H1 (cell line): ENCODE results near the gene CCP110. TPM values are rescaled to one million over a fixed set of nuclear protein-coding genes. Genes with fewer than 3 reads are reported as not detected.

Experiments used
- ASH2L ChIP-seq: fragments of 200-600, 300-600 bp; sonication (generic); IDR thresholded peaks from one replicate; pipeline ENCODE4 v1.7.1; 2017; ENCODE audit warnings: low read length
- CREB1 ChIP-seq: IDR thresholded peaks from 2 replicates; pipeline ENCODE4 v1.6.1; 2012; ENCODE audit warnings: inconsistent platforms
- CTBP2 ChIP-seq: IDR thresholded peaks from 2 replicates; pipeline ENCODE4 v1.7.0; 2011; ENCODE audit warnings: borderline replicate concordance, mild to moderate bottlenecking, moderate library complexity, mixed read lengths, low read length; ENCODE audit not compliant: insufficient read depth, insufficient read length
- JUN ChIP-seq: IDR thresholded peaks from 2 replicates; pipeline ENCODE4 v1.6.1; 2011; ENCODE audit warnings: low read depth, mild to moderate bottlenecking, improper control_type of control experiment, low read length
- RBBP5 ChIP-seq: IDR thresholded peaks from 2 replicates; pipeline ENCODE4 v1.7.1; 2012; ENCODE audit warnings: low read depth, mild to moderate bottlenecking, inconsistent platforms, low read length, moderate library complexity, borderline replicate concordance
- SRF ChIP-seq: IDR thresholded peaks from 2 replicates; pipeline ENCODE4 v1.6.1; 2011; ENCODE audit warnings: mild to moderate bottlenecking, low read depth, low read length, moderate library complexity
- polyA plus RNA-seq, 7 experiments: library from polyadenylated mRNA; depleted of rRNA in 3 of 7; stranded (reverse) in 5 of 7; unstranded in 2 of 7; fragments of >200 nt in 5 of 7; fragments of 200-250 nt in 2 of 7; gene quantifications; 1 replicate in 5 of 7; 2 replicates in 1 of 7; 4 replicates in 1 of 7; pipeline versions ENCODE4 v1.2.1 to v1.2.3, GENCODE V29; 2011 to 2013; ENCODE audit warnings: missing spikeins in 2 of 7, mixed read lengths in 2 of 7
- total RNA-seq: library from RNA; stranded (reverse); fragmentation: NEBNext Ultra II Directional; extraction: Animal tissue kit (Norgen Biotek cat#: 25700); gene quantifications from 2 replicates; pipeline ENCODE4 v1.2.1, GENCODE V29; 2021
- TF ChIP-seq, protein P1 (sequence below): IDR thresholded peaks from 2 replicates; pipeline ENCODE4 v1.6.1; 2012; ENCODE audit warnings: low read length, inconsistent platforms
- TF ChIP-seq, protein P2 (sequence below): IDR thresholded peaks from 2 replicates; pipeline ENCODE4 v1.6.1; 2012; ENCODE audit warnings: inconsistent platforms
- TF ChIP-seq, protein P3 (sequence below): fragments of 300-600 bp; sonication (generic); IDR thresholded peaks from 2 replicates; pipeline ENCODE4 v1.7.1; 2012; ENCODE audit warnings: low read length, moderate library complexity, mild to moderate bottlenecking, inconsistent platforms; ENCODE audit not compliant: insufficient replicate concordance

CCP110 gene
- total and polyA plus RNA-seq, 2 of the 8 experiments (the other 6 are each of a cell fraction or from before 2014, with no cell fraction given): 3.2 to 19.8 TPM

- TF ChIP-seq, protein P1, sequence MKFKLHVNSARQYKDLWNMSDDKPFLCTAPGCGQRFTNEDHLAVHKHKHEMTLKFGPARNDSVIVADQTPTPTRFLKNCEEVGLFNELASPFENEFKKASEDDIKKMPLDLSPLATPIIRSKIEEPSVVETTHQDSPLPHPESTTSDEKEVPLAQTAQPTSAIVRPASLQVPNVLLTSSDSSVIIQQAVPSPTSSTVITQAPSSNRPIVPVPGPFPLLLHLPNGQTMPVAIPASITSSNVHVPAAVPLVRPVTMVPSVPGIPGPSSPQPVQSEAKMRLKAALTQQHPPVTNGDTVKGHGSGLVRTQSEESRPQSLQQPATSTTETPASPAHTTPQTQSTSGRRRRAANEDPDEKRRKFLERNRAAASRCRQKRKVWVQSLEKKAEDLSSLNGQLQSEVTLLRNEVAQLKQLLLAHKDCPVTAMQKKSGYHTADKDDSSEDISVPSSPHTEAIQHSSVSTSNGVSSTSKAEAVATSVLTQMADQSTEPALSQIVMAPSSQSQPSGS: no peak
- TF ChIP-seq JUN (no peak), CREB1 (no peak), SRF (no peak), ASH2L (no peak), CTBP2 (no peak), RBBP5 (no peak)
- TF ChIP-seq, protein P2, sequence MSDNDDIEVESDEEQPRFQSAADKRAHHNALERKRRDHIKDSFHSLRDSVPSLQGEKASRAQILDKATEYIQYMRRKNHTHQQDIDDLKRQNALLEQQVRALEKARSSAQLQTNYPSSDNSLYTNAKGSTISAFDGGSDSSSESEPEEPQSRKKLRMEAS: no peak
- TF ChIP-seq, protein P3, sequence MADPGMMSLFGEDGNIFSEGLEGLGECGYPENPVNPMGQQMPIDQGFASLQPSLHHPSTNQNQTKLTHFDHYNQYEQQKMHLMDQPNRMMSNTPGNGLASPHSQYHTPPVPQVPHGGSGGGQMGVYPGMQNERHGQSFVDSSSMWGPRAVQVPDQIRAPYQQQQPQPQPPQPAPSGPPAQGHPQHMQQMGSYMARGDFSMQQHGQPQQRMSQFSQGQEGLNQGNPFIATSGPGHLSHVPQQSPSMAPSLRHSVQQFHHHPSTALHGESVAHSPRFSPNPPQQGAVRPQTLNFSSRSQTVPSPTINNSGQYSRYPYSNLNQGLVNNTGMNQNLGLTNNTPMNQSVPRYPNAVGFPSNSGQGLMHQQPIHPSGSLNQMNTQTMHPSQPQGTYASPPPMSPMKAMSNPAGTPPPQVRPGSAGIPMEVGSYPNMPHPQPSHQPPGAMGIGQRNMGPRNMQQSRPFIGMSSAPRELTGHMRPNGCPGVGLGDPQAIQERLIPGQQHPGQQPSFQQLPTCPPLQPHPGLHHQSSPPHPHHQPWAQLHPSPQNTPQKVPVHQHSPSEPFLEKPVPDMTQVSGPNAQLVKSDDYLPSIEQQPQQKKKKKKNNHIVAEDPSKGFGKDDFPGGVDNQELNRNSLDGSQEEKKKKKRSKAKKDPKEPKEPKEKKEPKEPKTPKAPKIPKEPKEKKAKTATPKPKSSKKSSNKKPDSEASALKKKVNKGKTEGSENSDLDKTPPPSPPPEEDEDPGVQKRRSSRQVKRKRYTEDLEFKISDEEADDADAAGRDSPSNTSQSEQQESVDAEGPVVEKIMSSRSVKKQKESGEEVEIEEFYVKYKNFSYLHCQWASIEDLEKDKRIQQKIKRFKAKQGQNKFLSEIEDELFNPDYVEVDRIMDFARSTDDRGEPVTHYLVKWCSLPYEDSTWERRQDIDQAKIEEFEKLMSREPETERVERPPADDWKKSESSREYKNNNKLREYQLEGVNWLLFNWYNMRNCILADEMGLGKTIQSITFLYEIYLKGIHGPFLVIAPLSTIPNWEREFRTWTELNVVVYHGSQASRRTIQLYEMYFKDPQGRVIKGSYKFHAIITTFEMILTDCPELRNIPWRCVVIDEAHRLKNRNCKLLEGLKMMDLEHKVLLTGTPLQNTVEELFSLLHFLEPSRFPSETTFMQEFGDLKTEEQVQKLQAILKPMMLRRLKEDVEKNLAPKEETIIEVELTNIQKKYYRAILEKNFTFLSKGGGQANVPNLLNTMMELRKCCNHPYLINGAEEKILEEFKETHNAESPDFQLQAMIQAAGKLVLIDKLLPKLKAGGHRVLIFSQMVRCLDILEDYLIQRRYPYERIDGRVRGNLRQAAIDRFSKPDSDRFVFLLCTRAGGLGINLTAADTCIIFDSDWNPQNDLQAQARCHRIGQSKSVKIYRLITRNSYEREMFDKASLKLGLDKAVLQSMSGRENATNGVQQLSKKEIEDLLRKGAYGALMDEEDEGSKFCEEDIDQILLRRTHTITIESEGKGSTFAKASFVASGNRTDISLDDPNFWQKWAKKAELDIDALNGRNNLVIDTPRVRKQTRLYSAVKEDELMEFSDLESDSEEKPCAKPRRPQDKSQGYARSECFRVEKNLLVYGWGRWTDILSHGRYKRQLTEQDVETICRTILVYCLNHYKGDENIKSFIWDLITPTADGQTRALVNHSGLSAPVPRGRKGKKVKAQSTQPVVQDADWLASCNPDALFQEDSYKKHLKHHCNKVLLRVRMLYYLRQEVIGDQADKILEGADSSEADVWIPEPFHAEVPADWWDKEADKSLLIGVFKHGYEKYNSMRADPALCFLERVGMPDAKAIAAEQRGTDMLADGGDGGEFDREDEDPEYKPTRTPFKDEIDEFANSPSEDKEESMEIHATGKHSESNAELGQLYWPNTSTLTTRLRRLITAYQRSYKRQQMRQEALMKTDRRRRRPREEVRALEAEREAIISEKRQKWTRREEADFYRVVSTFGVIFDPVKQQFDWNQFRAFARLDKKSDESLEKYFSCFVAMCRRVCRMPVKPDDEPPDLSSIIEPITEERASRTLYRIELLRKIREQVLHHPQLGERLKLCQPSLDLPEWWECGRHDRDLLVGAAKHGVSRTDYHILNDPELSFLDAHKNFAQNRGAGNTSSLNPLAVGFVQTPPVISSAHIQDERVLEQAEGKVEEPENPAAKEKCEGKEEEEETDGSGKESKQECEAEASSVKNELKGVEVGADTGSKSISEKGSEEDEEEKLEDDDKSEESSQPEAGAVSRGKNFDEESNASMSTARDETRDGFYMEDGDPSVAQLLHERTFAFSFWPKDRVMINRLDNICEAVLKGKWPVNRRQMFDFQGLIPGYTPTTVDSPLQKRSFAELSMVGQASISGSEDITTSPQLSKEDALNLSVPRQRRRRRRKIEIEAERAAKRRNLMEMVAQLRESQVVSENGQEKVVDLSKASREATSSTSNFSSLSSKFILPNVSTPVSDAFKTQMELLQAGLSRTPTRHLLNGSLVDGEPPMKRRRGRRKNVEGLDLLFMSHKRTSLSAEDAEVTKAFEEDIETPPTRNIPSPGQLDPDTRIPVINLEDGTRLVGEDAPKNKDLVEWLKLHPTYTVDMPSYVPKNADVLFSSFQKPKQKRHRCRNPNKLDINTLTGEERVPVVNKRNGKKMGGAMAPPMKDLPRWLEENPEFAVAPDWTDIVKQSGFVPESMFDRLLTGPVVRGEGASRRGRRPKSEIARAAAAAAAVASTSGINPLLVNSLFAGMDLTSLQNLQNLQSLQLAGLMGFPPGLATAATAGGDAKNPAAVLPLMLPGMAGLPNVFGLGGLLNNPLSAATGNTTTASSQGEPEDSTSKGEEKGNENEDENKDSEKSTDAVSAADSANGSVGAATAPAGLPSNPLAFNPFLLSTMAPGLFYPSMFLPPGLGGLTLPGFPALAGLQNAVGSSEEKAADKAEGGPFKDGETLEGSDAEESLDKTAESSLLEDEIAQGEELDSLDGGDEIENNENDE: no peak
Observed at GRCh38 chr16:19503461-19504075, 20.2 kb upstream of the CCP110 start (continued).
